ENCODE data around the gene PHYKPL. TPM values are rescaled to one million over a fixed set of nuclear protein-coding genes. Genes with fewer than 3 reads are reported as not detected.

The PHYKPL gene
- total and polyA plus RNA-seq, 2 of the 8 experiments (the other 6 are each of a cell fraction or from before 2014, with no cell fraction given), result 25.1 to 32.1 TPM

GRCh38 chr5:178208540-178209227, 23.9 kb downstream of the PHYKPL start (continued):
- no peak for TF ChIP-seq E2F6 (IDR thresholded peaks at IDR 0.05)
